Measurements from ENCODE around the gene IRAK1. TPM values are rescaled to one million over a fixed set of nuclear protein-coding genes. Genes with fewer than 3 reads are reported as not detected.

IRAK1 gene
- total RNA-seq, 2 donors from 2014 or later = 71.0 to 83.9 TPM

DNA sequence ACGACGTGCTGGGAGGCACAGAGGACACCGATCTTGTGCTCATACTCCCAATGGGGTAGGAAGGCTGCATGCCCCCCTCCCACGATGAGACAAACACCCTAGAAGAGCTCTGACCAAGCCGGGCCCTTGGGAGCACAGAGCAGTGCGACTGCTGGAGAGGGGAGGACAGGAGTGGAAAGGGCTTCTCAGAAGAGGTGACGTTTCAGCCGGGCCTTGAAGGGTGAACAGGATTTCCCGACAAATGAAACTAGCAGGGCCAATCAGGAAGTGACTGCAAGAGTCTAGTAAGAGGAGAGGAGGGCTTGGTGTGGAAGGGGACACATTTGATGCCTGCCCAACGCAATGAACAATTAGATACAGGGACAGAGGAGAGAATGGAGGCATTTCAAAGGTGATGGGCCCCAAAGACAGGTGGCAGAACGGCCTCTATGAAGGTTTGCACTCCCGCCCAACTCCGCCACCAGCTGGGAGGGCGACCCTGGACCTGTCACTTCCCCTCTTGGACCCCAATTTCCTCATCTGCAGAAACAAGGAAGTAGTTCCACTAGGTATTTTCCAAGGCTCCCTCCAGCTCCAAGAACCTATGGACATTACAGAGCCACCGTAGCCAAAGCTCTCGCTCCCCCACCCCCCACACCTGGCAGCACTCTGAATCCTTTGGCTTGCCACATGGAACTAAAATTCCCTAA lies 52.0 kb downstream of the IRAK1 start:
- Histone ChIP-seq H3K27ac (peak overlapping the region; percentile 74 to 98), H3K4me3 (peak overlapping the region; percentile 87)

DNA sequence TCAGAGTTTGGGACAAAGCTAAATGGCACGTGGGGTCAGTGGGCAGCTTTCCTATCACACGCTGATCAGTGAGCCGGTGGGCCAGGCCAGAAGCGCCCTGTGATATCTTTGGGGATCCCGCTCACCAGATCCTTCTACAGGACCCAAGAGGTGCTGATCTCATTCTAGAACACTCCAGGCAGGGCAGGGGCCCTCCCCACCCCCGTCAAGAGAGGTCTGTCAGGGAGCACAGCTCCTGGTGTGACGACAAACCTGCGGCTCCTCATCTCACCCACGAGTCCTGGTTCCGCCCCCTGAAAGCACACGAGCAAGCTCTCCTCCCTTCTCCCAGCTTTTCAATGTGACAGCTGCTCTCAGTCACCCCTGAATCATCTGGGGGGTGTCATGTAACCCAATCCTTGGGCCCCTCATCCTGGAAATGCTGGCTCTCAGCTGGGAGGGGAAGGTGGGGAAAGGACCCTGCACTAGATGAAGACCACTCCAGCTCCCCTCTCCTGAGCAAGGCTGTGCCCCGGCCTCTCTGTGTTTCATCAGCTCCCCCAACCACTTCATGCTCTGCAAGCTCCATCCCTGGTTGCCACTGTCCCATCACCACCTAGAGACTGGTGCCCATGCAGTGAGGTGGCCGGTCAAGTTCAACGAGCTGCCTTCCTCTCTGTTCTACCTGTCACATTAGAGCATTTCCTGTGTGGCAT lies 52.7 kb downstream of the IRAK1 start:
- H3K27ac ChIP-seq = peak overlapping the region in 1 of 2 donors; percentile 98
- ATAC-seq (ENCODE audit: insufficient number of reproducible peaks, low FRiP score, low read depth) (no peak), DNase-seq (ENCODE audit: low spot score) (no peak)
- peaks cover 9% of the 10 kb centered on the region for H3K36me3 ChIP-seq
- H3K4me1 ChIP-seq (ENCODE audit: control insufficient read depth in 1 of 2, low read depth in 2 of 2) = peaks cover 13 to 38% of the 10 kb centered on the region in 2 donors
- H3K9me3 ChIP-seq = no peaks in the 10 kb centered on the region
- TF ChIP-seq, protein P1, sequence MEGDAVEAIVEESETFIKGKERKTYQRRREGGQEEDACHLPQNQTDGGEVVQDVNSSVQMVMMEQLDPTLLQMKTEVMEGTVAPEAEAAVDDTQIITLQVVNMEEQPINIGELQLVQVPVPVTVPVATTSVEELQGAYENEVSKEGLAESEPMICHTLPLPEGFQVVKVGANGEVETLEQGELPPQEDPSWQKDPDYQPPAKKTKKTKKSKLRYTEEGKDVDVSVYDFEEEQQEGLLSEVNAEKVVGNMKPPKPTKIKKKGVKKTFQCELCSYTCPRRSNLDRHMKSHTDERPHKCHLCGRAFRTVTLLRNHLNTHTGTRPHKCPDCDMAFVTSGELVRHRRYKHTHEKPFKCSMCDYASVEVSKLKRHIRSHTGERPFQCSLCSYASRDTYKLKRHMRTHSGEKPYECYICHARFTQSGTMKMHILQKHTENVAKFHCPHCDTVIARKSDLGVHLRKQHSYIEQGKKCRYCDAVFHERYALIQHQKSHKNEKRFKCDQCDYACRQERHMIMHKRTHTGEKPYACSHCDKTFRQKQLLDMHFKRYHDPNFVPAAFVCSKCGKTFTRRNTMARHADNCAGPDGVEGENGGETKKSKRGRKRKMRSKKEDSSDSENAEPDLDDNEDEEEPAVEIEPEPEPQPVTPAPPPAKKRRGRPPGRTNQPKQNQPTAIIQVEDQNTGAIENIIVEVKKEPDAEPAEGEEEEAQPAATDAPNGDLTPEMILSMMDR (IDR thresholded peaks at IDR 0.05) = no peak
- no peaks in the 10 kb centered on the region for H3K27me3 ChIP-seq (replicated peaks; ENCODE audit: insufficient read depth)
- peak overlapping the region; percentile 87 for H3K4me3 ChIP-seq

More for the DNA sequence above, 52.0 kb downstream of the IRAK1 start:
- Histone ChIP-seq H3K9me3 (no peaks in the 10 kb centered on the region), H3K4me1 (ENCODE audit: control insufficient read depth in 1 of 2, low read depth in 2 of 2) (peaks cover 13 to 38% of the 10 kb centered on the region in 2 donors), H3K36me3 (peaks cover 7% of the 10 kb centered on the region), H3K27me3 (replicated peaks; ENCODE audit: insufficient read depth) (no peaks in the 10 kb centered on the region)
- DNase-seq (ENCODE audit: low spot score) (no peak), ATAC-seq (ENCODE audit: insufficient number of reproducible peaks, low FRiP score, low read depth) (no peak)
- TF ChIP-seq, protein P1 (IDR thresholded peaks at IDR 0.05) = no peak

DNA sequence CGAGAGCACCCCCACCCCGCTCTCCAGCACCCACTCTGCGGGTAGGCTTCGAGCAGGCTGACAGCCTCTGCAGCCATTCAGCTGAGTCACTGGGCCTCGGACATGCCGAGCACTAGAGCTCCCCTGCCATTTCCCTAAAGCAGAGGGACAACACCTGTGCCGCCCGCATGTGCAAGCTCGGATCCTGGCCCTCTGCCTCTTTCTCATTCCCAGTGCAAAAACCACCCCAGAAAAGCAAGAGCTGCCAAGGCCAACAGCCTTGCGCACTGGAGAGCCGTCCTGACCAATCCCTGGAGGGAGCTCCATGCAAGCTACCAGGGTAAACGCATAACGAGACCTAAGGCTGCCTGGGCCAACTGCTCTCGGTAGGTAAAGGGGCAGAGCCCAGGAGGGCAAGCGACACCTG lies 53.4 kb downstream of the IRAK1 start:
- no peaks in the 10 kb centered on the region for H3K9me3 ChIP-seq
- TF ChIP-seq, protein P1 (IDR thresholded peaks at IDR 0.05) = no peak
- H3K36me3 ChIP-seq = peaks cover 16% of the 10 kb centered on the region
- ATAC-seq (ENCODE audit: insufficient number of reproducible peaks, low FRiP score, low read depth) (no peak), DNase-seq (ENCODE audit: low spot score) (no peak)
- H3K4me3 ChIP-seq = peak overlapping the region; percentile 29
- no peaks in the 10 kb centered on the region for H3K27me3 ChIP-seq (replicated peaks; ENCODE audit: insufficient read depth)
- peaks cover 13 to 38% of the 10 kb centered on the region in 2 donors for H3K4me1 ChIP-seq (ENCODE audit: control insufficient read depth in 1 of 2, low read depth in 2 of 2)
- peak overlapping the region in 1 of 2 donors; percentile 21 for H3K27ac ChIP-seq

DNA sequence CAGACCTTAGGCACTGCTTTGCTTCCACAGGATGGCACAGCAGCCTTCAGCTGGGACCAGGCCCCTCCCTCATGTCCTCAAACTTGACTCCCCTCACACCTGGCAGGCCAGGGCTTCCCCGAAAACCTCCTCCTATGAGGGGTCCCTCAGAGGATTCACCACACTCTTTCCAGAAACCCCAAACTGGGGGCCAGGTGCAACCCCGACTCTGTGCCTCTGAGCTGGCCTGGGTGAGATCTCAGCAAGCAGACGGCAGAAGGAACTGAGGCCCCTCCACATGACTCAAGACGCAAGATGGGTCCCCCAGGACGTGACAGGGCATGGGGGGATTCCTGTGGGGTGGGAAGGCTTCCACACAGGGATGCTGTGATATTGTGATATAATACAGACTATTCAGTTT lies 54.3 kb downstream of the IRAK1 start:
- DNase-seq (ENCODE audit: low spot score) (no peak), ATAC-seq (ENCODE audit: insufficient number of reproducible peaks, low FRiP score, low read depth) (no peak)
- H3K4me3 ChIP-seq = no peak overlapping the region
- TF ChIP-seq, protein P1 (IDR thresholded peaks at IDR 0.05) = no peak
- peaks cover 13 to 38% of the 10 kb centered on the region in 2 donors for H3K4me1 ChIP-seq (ENCODE audit: control insufficient read depth in 1 of 2, low read depth in 2 of 2)
- H3K9me3 ChIP-seq = no peaks in the 10 kb centered on the region
- H3K27me3 ChIP-seq (replicated peaks; ENCODE audit: insufficient read depth) = no peaks in the 10 kb centered on the region
- H3K27ac ChIP-seq = no peak overlapping the region
- peaks cover 19% of the 10 kb centered on the region for H3K36me3 ChIP-seq

DNA sequence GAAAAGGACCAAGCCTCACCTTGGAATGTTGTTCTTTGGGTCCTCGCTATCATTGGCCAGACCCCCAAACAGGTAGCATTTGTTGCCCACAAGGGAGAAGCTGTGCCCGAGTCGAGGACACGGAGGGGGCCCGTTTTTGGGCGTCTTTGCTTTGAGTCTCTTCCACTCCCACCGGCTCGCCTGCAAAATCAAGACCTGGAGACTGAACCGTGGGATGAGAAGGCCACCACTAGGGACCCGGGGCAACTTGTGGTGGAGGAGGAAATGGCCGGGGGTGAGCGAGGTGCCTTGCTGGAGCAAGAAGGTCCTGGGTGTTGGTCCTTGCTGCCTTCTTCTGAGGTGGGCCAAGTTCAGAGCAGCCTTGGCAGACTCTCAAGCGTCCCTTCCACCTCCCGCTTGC lies 55.6 kb downstream of the IRAK1 start:
- TF ChIP-seq, protein P1 (IDR thresholded peaks at IDR 0.05) = no peak
- peaks cover 13 to 37% of the 10 kb centered on the region in 2 donors for H3K4me1 ChIP-seq (ENCODE audit: control insufficient read depth in 1 of 2, low read depth in 2 of 2)
- H3K4me3 ChIP-seq = no peak overlapping the region
- DNase-seq (ENCODE audit: low spot score) (no peak), ATAC-seq (ENCODE audit: insufficient number of reproducible peaks, low FRiP score, low read depth) (no peak)
- H3K9me3 ChIP-seq = no peaks in the 10 kb centered on the region
- H3K27me3 ChIP-seq (replicated peaks; ENCODE audit: insufficient read depth) = no peaks in the 10 kb centered on the region
- no peak overlapping the region for H3K27ac ChIP-seq
- peaks cover 28% of the 10 kb centered on the region for H3K36me3 ChIP-seq
